SK-N-MC (cell line): ENCODE data around the gene PAX7.

Source experiments
- DNase-seq: peaks from one replicate; pipeline ENCODE4 v3.0.0-alpha.2; 2011; ENCODE audit warnings: low read depth, low spot score
- H3K27ac ChIP-seq: fragments of 200-600 bp; sonication (generic); 2 replicates; pipeline ENCODE4 v1.5.1; 2016; ENCODE audit warnings: mixed run types
- H3K36me3 ChIP-seq: fragments of 200-600 bp; sonication (generic); 2 replicates; pipeline ENCODE4 v1.6.1; 2017; ENCODE audit warnings: antibody characterized with exemption, low read length, mixed read lengths; ENCODE audit not compliant: insufficient read depth
- H3K4me3 ChIP-seq: fragments of 200-600 bp; sonication (generic); 2 replicates; pipeline ENCODE4 v1.5.1; 2016
- H3K9ac ChIP-seq: fragments of 200-600 bp; sonication (generic); 2 replicates; pipeline ENCODE4 v1.8.0; 2017; ENCODE audit warnings: mixed run types, mixed read lengths; ENCODE audit not compliant: insufficient read length
- H3K9me3 ChIP-seq: fragments of 200-600 bp; sonication (generic); 2 replicates; pipeline ENCODE4 v1.6.1; 2017; ENCODE audit warnings: low read depth, mild to moderate bottlenecking, antibody characterized with exemption, low read length, moderate library complexity, mixed read lengths
- EZH2 ChIP-seq: fragments of 200-600 bp; sonication (generic); IDR thresholded peaks from one replicate; pipeline ENCODE4 v1.6.1; 2017; ENCODE audit warnings: antibody characterized with exemption
- FOXP2 ChIP-seq: optimal IDR thresholded peaks from 2 replicates; pipeline ENCODE3; 2011; ENCODE audit warnings: mild to moderate bottlenecking, moderate library complexity; ENCODE audit not compliant: insufficient read depth; ENCODE audit errors: extremely low read length, control extremely low read depth
- POLR2AphosphoS5 ChIP-seq: IDR thresholded peaks from 2 replicates; pipeline ENCODE4 v1.6.1; 2012; ENCODE audit warnings: mild to moderate bottlenecking, low read depth, low read length, borderline replicate concordance

The PAX7 gene

DNA sequence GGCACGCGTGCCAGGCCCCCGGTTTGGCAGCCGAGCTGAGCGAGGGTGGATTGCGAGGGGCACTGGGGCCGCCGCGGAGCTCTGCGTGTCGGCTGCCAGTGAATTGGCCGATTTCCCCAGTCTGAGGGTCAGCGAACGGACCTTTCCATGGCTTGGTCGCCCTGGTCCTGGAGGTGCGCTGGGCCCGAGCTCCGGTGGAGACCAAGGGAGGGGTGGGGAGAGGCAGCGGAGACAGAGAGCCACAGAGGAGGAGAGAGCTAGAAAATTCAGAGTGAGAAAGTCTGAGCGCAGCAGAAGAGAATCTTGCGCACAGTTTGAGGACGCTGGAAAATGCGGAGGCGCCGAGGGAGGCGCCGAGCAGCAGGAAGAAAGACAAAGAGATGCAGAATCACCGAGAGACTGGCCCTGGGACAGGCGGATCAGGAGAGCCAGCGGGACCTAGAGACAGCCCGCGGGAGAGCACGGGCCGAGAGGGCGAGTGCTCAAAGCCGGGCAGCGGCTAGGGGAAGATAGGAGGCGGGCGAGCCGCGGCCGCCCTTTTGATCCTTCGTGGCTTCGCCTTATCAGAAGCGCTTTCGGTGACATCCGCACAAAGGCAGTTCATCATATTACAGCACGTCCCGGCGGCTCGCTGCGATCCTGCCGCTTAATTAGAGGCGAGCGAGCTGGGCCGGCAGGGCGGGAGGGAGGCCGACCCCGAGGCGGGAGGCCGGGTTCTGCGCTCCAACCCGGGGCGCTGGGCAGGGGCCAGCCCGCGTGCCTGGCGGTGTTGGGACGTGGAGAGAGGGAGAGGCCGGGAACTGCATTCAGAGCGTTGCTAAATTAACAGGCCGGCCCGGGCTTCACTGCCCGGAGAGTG lies 12.7 kb downstream of the PAX7 start:
- H3K9me3 ChIP-seq: no peaks in the 10 kb centered on the region
- H3K9ac ChIP-seq: no peak overlapping the region
- no peak for TF ChIP-seq POLR2AphosphoS5
- TF ChIP-seq EZH2: no peak
- no peak for TF ChIP-seq FOXP2
- DNase-seq: no peak
- H3K36me3 ChIP-seq: peaks cover 18% of the 10 kb centered on the region
- no peak overlapping the region for H3K27ac ChIP-seq
- no peak overlapping the region for H3K4me3 ChIP-seq

DNA sequence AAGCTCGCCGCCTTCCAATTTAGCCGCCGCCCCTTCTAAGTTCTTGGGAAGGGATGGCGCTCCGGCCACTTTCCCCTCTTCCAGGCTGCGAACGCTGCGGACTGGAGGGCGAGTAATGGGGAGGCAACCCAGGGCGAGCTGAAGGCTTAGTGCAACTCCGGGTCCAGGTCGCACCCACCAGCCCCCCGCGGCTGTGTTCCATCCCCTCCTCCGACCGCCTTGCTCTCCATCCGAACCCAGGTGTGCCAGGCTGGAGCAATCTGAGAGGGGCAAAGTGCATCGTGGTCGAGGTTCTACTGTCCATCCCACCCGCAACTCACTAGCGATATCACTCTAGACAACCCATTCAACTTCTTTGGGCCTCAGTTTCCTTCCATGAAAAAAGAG lies 13.4 kb downstream of the PAX7 start:
- no peak overlapping the region for H3K9ac ChIP-seq
- H3K36me3 ChIP-seq: peaks cover 12% of the 10 kb centered on the region; the same call in 1 of the 2 replicates
- H3K9me3 ChIP-seq: no peaks in the 10 kb centered on the region
- H3K4me3 ChIP-seq: no peak overlapping the region
- no peak for DNase-seq
- H3K27ac ChIP-seq: no peak overlapping the region
- TF ChIP-seq EZH2: no peak
- TF ChIP-seq POLR2AphosphoS5: no peak
- no peak for TF ChIP-seq FOXP2

DNA sequence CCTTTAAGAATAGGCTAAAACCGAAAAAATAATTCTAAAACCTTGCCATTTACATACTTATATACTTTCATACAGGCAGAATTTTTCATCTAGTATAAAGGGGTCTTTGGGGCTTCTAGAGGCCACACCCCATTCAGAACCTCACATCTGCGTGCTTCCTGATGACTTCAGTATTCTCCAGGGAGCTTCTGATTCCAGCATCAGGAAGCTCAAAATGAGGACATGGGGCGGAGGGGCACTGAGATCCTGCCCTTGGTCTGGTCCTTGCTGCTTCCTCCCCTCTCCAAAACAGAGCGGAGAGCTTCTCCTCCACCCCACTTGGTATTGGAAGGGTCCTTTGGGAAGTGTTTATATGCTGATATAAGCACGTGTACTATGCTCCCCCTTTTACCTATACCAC lies 13.8 kb downstream of the PAX7 start:
- Histone ChIP-seq H3K4me3 (no peak overlapping the region), H3K9me3 (no peaks in the 10 kb centered on the region), H3K9ac (no peak overlapping the region), H3K36me3 (peaks cover 12% of the 10 kb centered on the region; the same call in 1 of the 2 replicates), H3K27ac (no peak overlapping the region)
- TF ChIP-seq FOXP2 (no peak), EZH2 (no peak), POLR2AphosphoS5 (no peak)
- no peak for DNase-seq

DNA sequence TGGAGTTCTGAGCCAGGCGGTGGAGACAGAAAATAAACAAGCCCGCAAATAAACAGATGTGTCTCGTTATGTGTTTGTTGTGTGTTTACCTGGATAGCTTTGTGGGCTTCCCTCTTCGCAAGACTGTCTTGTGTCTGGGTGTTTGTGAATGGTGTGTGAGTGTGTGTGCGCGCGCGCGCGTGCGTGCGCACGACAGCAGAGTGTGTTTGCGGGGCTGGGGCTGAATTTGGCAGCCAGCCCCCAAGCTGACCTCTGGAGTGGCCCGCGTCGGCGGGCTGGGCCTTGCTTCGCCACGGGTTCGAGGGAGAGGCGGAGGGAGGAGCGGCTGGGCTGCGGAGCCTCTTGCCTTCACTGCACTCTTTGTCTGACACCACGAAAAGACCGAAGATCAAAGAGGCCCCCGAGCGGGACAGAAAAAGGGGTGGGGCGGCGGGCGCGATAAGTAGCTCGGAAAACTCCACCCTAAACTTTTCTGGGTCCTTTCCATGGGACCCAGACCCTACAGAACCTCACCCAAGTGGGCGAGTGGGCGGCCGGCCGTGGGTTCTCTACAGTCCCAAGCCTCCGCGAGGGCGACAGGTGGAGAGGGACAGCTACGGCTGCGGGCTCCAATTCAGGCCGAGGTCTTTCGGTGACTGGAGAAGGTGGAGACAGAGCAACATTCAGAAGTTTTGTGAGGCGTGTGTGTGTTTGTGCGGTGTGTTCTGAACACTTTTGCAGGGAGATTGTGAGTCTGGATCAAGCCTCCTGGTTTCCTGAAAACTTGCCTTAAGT lies 14.5 kb downstream of the PAX7 start:
- Histone ChIP-seq H3K9me3 (no peaks in the 10 kb centered on the region), H3K4me3 (no peak overlapping the region), H3K27ac (no peak overlapping the region), H3K36me3 (peaks cover 14% of the 10 kb centered on the region; the same call in 1 of the 2 replicates), H3K9ac (no peak overlapping the region)
- TF ChIP-seq EZH2 (no peak), POLR2AphosphoS5 (no peak), FOXP2 (no peak)
- DNase-seq: no peak

DNA sequence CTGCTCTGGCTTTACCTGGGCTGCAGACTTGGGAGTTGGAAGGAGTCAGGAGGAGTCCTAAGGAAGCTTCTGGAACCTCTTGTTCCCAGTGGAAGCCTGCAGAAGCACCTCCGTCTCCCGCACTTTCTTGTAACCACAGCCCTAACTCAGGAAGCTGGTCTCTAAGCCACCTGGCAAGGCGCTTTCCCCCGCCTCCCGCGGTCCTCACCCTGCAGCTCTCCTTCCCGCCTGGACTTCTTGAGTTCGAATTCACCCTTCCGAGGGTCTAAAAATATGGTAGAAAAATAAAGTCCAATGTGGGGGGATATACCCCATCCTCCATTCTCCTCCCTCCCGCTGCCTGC lies 15.1 kb downstream of the PAX7 start:
- H3K9ac ChIP-seq: no peak overlapping the region
- H3K9me3 ChIP-seq: no peaks in the 10 kb centered on the region
- no peak overlapping the region for H3K4me3 ChIP-seq
- no peak overlapping the region for H3K27ac ChIP-seq
- TF ChIP-seq FOXP2 (no peak), EZH2 (no peak), POLR2AphosphoS5 (no peak)
- H3K36me3 ChIP-seq: peaks cover 19% of the 10 kb centered on the region; the same call in 1 of the 2 replicates
- DNase-seq: no peak

DNA sequence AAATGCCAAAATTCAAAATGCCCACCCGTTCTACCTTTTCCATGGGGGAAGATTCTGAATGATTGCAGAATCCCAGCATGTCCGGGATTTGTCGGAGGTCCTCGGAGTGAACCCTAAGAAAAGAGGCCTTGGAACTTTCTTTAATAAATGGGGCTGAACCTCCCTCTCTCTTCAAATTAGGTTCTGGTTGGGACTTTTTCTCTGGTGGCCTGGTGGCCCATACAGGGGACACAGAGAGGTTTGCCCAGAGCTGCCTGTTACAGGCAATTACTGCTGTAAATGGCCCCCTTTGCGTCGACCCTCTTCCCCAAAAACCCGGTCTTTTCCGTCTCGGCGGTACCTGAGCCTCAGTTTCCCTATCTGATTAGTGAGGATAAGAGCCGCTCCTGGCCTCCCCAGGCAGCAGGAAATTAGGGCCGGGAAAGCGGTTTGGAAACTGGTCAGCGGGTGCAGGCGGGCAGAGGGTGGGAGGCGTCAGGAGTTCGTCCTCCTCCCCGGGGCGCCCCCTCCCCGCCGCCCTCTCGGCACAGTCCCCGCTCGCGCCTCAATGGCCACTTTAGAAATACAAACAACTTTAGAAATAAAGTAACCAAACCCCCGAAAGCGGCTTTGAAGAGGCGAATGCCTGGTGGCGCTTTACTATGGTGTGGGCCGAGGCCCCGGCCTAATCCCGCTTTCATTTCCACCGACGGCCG lies 15.6 kb downstream of the PAX7 start:
- Histone ChIP-seq H3K9me3 (no peaks in the 10 kb centered on the region), H3K27ac (no peak overlapping the region), H3K9ac (no peak overlapping the region), H3K4me3 (no peak overlapping the region), H3K36me3 (peaks cover 23% of the 10 kb centered on the region; the same call in 1 of the 2 replicates)
- TF ChIP-seq FOXP2 (no peak), EZH2 (no peak), POLR2AphosphoS5 (no peak)
- no peak for DNase-seq

DNA sequence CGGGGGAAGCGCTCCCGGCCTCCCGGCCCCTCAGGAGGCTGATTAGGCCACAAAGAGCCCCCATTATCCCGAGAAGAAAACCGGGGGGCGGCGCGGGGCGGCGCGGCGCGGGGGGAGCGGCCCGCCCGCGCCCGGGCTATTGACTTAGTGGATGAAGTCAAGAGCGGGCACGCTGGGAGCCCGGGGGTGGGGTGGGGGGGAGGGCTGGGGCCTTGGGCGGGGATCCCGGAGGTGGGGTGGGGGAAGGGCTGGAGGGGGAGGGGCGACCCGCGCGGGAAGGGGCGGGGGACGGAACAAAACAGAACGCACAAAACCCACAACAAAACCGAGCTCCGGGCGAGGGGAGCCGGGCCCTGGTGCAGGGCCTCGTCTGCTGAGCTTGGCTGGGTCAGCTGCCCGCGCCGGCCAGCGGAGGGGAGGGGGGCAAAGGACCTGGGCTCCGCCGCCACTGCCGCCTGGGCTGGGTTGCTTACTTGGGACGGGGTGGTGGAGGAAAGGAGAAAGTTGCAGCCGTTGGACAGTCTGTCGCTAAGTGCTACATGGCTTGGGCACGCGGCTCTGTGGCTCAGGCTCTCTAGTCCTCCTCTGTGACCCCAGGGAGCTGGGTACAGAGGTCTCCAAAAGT lies 16.3 kb downstream of the PAX7 start:
- Histone ChIP-seq H3K9me3 (no peaks in the 10 kb centered on the region), H3K9ac (no peak overlapping the region), H3K4me3 (no peak overlapping the region), H3K27ac (no peak overlapping the region), H3K36me3 (peaks cover 23% of the 10 kb centered on the region; the same call in 1 of the 2 replicates)
- no peak for DNase-seq
- TF ChIP-seq FOXP2 (no peak), POLR2AphosphoS5 (no peak; the same call in 1 of the 2 replicates), EZH2 (no peak)
